ENCODE measurements around the gene MBP. TPM values are rescaled to one million over a fixed set of nuclear protein-coding genes. Genes with fewer than 3 reads are reported as not detected.

MBP gene
- total RNA-seq, 4 donors from 2014 or later, result 28.6 to 55.0 (median 50.4) TPM

- TF ChIP-seq CTCF (IDR thresholded peaks at IDR 0.05 in 4 of 5, conservative IDR thresholded peaks at IDR 0.05 in 1 of 5) (no peak), POLR2A (IDR thresholded peaks at IDR 0.05) (no peak)
- in situ Hi-C loops (cut with MboI; ENCODE audit: low sequenced_read_pairs in 4 of 4) (no loop called here), intact Hi-C loops (cut with DNase I; ENCODE audit: low total_unique reads) (no loop called here)
- no peak overlapping the region for H3K4me3 ChIP-seq
- H3K4me1 ChIP-seq, result peaks cover 6 to 62% of the 10 kb centered on the region in 2 donors
- H3K27me3 ChIP-seq, result no peaks in the 10 kb centered on the region
- H3K9me3 ChIP-seq, result no peaks in the 10 kb centered on the region
- no peaks in the 10 kb centered on the region for H3K36me3 ChIP-seq
- peak in 1 of 2 donors; percentile 10 for DNase-seq
- peak overlapping the region; percentile 26 to 60 (median 46) for H3K27ac ChIP-seq
- ATAC-seq, result no peak
Observed at GRCh38 chr18:77119101-77119850, 13.3 kb downstream of the MBP start.

- H3K27ac ChIP-seq, result peak overlapping the region; percentile 26 to 60 (median 46)
- H3K4me1 ChIP-seq, result peaks cover 14 to 62% of the 10 kb centered on the region in 2 donors
- in situ Hi-C loops (cut with MboI; ENCODE audit: low sequenced_read_pairs in 4 of 4), result no loop called here
- ATAC-seq, result no peak
- H3K4me3 ChIP-seq, result no peak overlapping the region
- no peaks in the 10 kb centered on the region for H3K9me3 ChIP-seq
- TF ChIP-seq CTCF (IDR thresholded peaks at IDR 0.05 in 4 of 5, conservative IDR thresholded peaks at IDR 0.05 in 1 of 5) (no peak), POLR2A (IDR thresholded peaks at IDR 0.05) (no peak)
- intact Hi-C loops (cut with DNase I; ENCODE audit: low total_unique reads), result no loop called here
- no peaks in the 10 kb centered on the region for H3K27me3 ChIP-seq
- no peak for DNase-seq
- no peaks in the 10 kb centered on the region for H3K36me3 ChIP-seq
Observed at GRCh38 chr18:77118256-77119090, 14.1 kb downstream of the MBP start.

GRCh38 chr18:77116201-77117080, 16.1 kb downstream of the MBP start:
- in situ Hi-C loops (cut with MboI; ENCODE audit: low sequenced_read_pairs in 4 of 4) (no loop called here), intact Hi-C loops (cut with DNase I; ENCODE audit: low total_unique reads) (no loop called here)
- H3K4me3 ChIP-seq, result no peak overlapping the region
- ATAC-seq (no peak), DNase-seq (no peak)
- H3K27ac ChIP-seq, result peak overlapping the region; percentile 88 to 100 (median 98)
- no peaks in the 10 kb centered on the region for H3K9me3 ChIP-seq
- no peaks in the 10 kb centered on the region for H3K36me3 ChIP-seq
- H3K27me3 ChIP-seq, result no peaks in the 10 kb centered on the region
- TF ChIP-seq POLR2A (IDR thresholded peaks at IDR 0.05) (no peak), CTCF (IDR thresholded peaks at IDR 0.05 in 4 of 5, conservative IDR thresholded peaks at IDR 0.05 in 1 of 5) (no peak)
- peaks cover 17 to 60% of the 10 kb centered on the region in 2 donors for H3K4me1 ChIP-seq

GRCh38 chr18:77115192-77115953, 17.2 kb downstream of the MBP start:
- Histone ChIP-seq H3K27ac (peak overlapping the region; percentile 88 to 100 (median 98)), H3K4me3 (peak overlapping the region in 2 of 4 donors; percentile 44 to 46), H3K36me3 (no peaks in the 10 kb centered on the region), H3K4me1 (peaks cover 21 to 56% of the 10 kb centered on the region in 2 donors), H3K27me3 (no peaks in the 10 kb centered on the region), H3K9me3 (no peaks in the 10 kb centered on the region)
- ATAC-seq (no peak), DNase-seq (no peak)
- intact Hi-C loops (cut with DNase I; ENCODE audit: low total_unique reads) (loop anchor here (2.0 kb wide), 1 partner anchor 13 kb away; no protein-coding TSS in a partner anchor), in situ Hi-C loops (cut with MboI; ENCODE audit: low sequenced_read_pairs in 4 of 4) (no loop called here)
- TF ChIP-seq POLR2A (IDR thresholded peaks at IDR 0.05) (no peak), CTCF (IDR thresholded peaks at IDR 0.05 in 4 of 5, conservative IDR thresholded peaks at IDR 0.05 in 1 of 5) (no peak)

Measured in gastrocnemius medialis (tissue), 4 donors.